ENCODE measurements around the gene DIAPH1. TPM values are rescaled to one million over a fixed set of nuclear protein-coding genes. Genes with fewer than 3 reads are reported as not detected.

DIAPH1 gene
- total RNA-seq, 1 experiment from 2014 or later, result 142 TPM

DNA sequence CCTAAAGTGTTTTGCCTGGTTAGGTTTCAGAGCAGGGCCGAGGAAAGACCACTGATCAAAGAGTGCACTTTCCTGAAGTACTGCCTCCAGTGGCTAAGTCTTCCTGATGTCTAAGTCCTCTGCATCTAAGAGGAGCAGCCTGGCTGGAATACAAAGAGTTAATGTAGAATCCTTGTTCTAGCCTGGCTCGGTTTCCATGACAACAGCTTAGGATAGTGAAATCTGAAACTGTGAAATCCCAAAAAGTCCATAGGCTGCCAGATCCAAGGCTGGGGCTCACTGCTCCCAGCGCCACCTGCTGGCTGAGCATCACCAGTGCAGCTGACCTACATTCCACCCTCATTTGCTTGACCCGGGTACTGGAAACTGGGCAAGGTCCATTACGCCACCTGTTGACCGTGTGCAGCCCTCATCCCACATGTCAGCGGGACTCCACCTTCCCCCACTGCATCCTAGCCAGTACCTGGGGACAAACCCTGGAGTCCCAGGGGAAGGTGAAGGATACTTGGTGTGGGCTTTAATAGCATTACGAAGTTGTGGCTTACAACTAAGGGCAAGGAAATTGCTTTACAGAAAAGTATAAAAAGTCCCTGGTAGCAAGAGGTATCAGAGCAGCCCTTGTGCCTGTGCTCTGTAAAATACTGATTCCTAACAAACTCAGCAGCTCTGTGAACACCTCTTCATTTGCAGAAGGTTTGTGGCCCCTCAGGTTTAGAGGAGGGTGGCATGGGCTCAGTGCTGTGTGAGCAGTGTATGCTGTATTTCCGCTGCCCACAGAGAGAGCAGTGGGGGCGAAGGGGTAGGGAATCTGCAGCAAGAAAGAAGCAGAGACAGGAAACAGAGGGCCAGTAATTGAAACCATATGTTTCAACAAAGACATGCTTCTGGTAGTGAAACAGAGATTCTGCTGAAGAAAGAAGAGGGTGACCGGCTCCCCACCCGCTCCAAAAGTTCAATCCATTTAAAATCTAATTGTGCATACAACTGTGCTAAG lies 93.9 kb downstream of the DIAPH1 start:
- ChIA-PET CTCF (interaction anchor here (0.8 to 3.0 kb wide), 10 partner anchors 9 to 302 kb away, joined by 3 to 37 read pairs (median 4); partner anchors contain the start of genes DIAPH1, PCDHB14, PCDHGA10 and PCDHGA11), POLR2A (interaction anchor here (0.8 kb wide), 1 partner anchor 112 kb away, joined by 3 read pairs; the partner anchor contains the start of gene PCDHGA10), RAD21 (ENCODE audit: low non-redundant PET in 1 of 2, low total read pairs in 2 of 2, uncharacterized antibody in 2 of 2, unreplicated experiment in 2 of 2) (interaction anchor here in 1 of 2 experiments (4.0 kb wide), 1 partner anchor 112 kb away, joined by 17 read pairs; the partner anchor contains the start of gene PCDHGA10)
- TF ChIP-seq, protein P1, sequence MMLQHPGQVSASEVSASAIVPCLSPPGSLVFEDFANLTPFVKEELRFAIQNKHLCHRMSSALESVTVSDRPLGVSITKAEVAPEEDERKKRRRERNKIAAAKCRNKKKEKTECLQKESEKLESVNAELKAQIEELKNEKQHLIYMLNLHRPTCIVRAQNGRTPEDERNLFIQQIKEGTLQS (IDR thresholded peaks at IDR 0.05), result no peak
- TF ChIP-seq EZH2 (IDR thresholded peaks at IDR 0.05) (no peak), FOSL1 (IDR thresholded peaks at IDR 0.05; ENCODE audit: low read depth) (no peak), YY1 (IDR thresholded peaks at IDR 0.05; ENCODE audit: extremely low read depth, insufficient replicate concordance, low read depth, low read length) (peak; percentile 40), POLR2AphosphoS5 (IDR thresholded peaks at IDR 0.05; ENCODE audit: low read depth, low read length) (peak; percentile 23; the same call in 1 of the 2 replicates), CBX3 (IDR thresholded peaks at IDR 0.05; ENCODE audit: low read depth) (peak; percentile 81), ZNF274 (IDR thresholded peaks at IDR 0.05; ENCODE audit: low read depth, low read length) (no peak), CEBPB (IDR thresholded peaks at IDR 0.05; ENCODE audit: low read depth) (no peak), TCF7L2 (IDR thresholded peaks at IDR 0.05; ENCODE audit: borderline replicate concordance, extremely low read depth, insufficient read depth, insufficient read length) (no peak), JUND (IDR thresholded peaks at IDR 0.05) (no peak), RAD21 (IDR thresholded peaks at IDR 0.05; ENCODE audit: low read depth) (peak; percentile 98), EGR1 (IDR thresholded peaks at IDR 0.05; ENCODE audit: low read depth) (no peak)
- TF ChIP-seq, protein P2, sequence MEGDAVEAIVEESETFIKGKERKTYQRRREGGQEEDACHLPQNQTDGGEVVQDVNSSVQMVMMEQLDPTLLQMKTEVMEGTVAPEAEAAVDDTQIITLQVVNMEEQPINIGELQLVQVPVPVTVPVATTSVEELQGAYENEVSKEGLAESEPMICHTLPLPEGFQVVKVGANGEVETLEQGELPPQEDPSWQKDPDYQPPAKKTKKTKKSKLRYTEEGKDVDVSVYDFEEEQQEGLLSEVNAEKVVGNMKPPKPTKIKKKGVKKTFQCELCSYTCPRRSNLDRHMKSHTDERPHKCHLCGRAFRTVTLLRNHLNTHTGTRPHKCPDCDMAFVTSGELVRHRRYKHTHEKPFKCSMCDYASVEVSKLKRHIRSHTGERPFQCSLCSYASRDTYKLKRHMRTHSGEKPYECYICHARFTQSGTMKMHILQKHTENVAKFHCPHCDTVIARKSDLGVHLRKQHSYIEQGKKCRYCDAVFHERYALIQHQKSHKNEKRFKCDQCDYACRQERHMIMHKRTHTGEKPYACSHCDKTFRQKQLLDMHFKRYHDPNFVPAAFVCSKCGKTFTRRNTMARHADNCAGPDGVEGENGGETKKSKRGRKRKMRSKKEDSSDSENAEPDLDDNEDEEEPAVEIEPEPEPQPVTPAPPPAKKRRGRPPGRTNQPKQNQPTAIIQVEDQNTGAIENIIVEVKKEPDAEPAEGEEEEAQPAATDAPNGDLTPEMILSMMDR (IDR thresholded peaks at IDR 0.05 in 2 of 3, conservative IDR thresholded peaks at IDR 0.05 in 1 of 3; ENCODE audit: borderline replicate concordance in 1 of 3, insufficient read depth in 1 of 3, low read depth in 2 of 3, low read length in 2 of 3), result peak; percentile 99 to 100 (median 99)
- TF ChIP-seq, protein P3, sequence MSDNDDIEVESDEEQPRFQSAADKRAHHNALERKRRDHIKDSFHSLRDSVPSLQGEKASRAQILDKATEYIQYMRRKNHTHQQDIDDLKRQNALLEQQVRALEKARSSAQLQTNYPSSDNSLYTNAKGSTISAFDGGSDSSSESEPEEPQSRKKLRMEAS (IDR thresholded peaks at IDR 0.05), result peak; percentile 48; the same call in 1 of the 2 replicates
- TF ChIP-seq, protein P4, sequence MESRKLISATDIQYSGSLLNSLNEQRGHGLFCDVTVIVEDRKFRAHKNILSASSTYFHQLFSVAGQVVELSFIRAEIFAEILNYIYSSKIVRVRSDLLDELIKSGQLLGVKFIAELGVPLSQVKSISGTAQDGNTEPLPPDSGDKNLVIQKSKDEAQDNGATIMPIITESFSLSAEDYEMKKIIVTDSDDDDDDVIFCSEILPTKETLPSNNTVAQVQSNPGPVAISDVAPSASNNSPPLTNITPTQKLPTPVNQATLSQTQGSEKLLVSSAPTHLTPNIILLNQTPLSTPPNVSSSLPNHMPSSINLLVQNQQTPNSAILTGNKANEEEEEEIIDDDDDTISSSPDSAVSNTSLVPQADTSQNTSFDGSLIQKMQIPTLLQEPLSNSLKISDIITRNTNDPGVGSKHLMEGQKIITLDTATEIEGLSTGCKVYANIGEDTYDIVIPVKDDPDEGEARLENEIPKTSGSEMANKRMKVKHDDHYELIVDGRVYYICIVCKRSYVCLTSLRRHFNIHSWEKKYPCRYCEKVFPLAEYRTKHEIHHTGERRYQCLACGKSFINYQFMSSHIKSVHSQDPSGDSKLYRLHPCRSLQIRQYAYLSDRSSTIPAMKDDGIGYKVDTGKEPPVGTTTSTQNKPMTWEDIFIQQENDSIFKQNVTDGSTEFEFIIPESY (IDR thresholded peaks at IDR 0.05; ENCODE audit: extremely low read depth, insufficient replicate concordance, low read length), result no peak
- Histone ChIP-seq H3K36me3 (ENCODE audit: control insufficient read depth in 1 of 2, insufficient read depth in 2 of 2, low read length in 2 of 2) (peaks cover 6 to 54% of the 10 kb centered on the region in 2 experiments; a peak in 3 of 4 replicates), H3K9me3 (ENCODE audit: control insufficient read depth in 1 of 2, insufficient read depth in 1 of 2, low read depth in 1 of 2, low read length in 2 of 2) (no peaks in the 10 kb centered on the region), H3K9ac (ENCODE audit: low read length) (peak overlapping the region; percentile 12; the same call in 1 of the 2 replicates), H2AFZ (ENCODE audit: low read depth, low read length, poor library complexity, severe bottlenecking) (no peak overlapping the region), H3K79me2 (ENCODE audit: insufficient read depth, low read length) (peaks cover 11% of the 10 kb centered on the region; the same call in 1 of the 2 replicates), H4K20me1 (ENCODE audit: insufficient read depth) (no peaks in the 10 kb centered on the region), H3K4me1 (ENCODE audit: control insufficient read depth in 1 of 2, insufficient read depth in 2 of 2, low read length in 2 of 2) (peaks cover 35 to 53% of the 10 kb centered on the region in 2 experiments), H3K4me3 (replicated peaks in 1 of 2; ENCODE audit: low read depth in 1 of 2, low read length in 2 of 2) (no peak overlapping the region), H3K27me3 (ENCODE audit: insufficient read depth, low read length) (no peaks in the 10 kb centered on the region), H3K27ac (ENCODE audit: low read depth, low read length) (no peak overlapping the region), H3K4me2 (ENCODE audit: low read length) (peak overlapping the region; percentile 43), H3K9me2 (ENCODE audit: insufficient read depth) (no peaks in the 10 kb centered on the region)
- peak; percentile 74 for ATAC-seq
- peak; percentile 88 for DNase-seq (ENCODE audit: low read depth, low spot score)
- no TSS peak for BruUV-seq (replicated peaks)
- intact Hi-C loops (cut with micrococcal nuclease), result loop anchor here (1.0 to 2.0 kb wide), 3 partner anchors 32 to 204 kb away; partner anchors contain the start of genes PCDHGA10 and TAF7

Measured in HCT116 (cell line).